HepG2 (cell line): ENCODE results near the gene RRBP1. TPM values are rescaled to one million over a fixed set of nuclear protein-coding genes. Genes with fewer than 3 reads are reported as not detected.
A peak's percentile ranks its signal among the peaks of the same experiment; 100 is the strongest.

ENCODE experiments used
- ATAC-seq: fragments of 200-7000 bp; cut with Tn5 transposase; 3 replicates; pipeline ENCODE4 v1.9.1; 2020; ENCODE audit warnings: mild to moderate bottlenecking, moderate library complexity
- BruUV-seq: library from RNA; stranded (reverse); fragments of 400-500 nt; replicated peaks from 2 replicates; lab custom pipeline; 2021; lab: Mats Ljungman, UMichigan
- CTCF ChIA-PET: fragments of 300-600 bp; formaldehyde crosslinking; extraction: SDS; loops from one replicate; lab custom pipeline; 2021; ENCODE audit warnings: low total read pairs, inconsistent platforms, low intra/inter-chr PET ratio; lab: Yijun Ruan, JAX
- POLR2A ChIA-PET: fragments of 350-600 bp; sonication (Branson Sonifier 250); formaldehyde crosslinking; loops from one replicate; lab custom pipeline; 2020; ENCODE audit warnings: antibody characterized with exemption, inconsistent platforms; lab: Yijun Ruan, JAX
- DNase-seq: peaks from one replicate; pipeline ENCODE4 v3.0.0-alpha.2; 2015; ENCODE audit warnings: low spot score
- FAIRE-seq: peaks from 3 replicates; lab custom pipeline; 2011; peaks lifted over from hg19 to GRCh38; lab: Jason Lieb, UNC
- H2AFZ ChIP-seq: one replicate; pipeline ENCODE4 v1.6.1; 2011; ENCODE audit warnings: low read length, inconsistent platforms
- H3K27ac ChIP-seq: fragments of 300-600 bp; 3 replicates; pipeline ENCODE4 v1.8.0; 2011; ENCODE audit warnings: mixed run types, mild to moderate bottlenecking, mixed read lengths, low read length, inconsistent platforms; ENCODE audit not compliant: insufficient read depth; ENCODE audit errors: extremely low read length
- H3K27me3 ChIP-seq, 2 experiments: fragments of 200-600 bp in 1 of 2; 2 replicates in 1 of 2; 3 replicates in 1 of 2; pipeline versions ENCODE4 v1.6.0 to v1.8.0; 2011; ENCODE audit warnings: low read length in 2 of 2, mild to moderate bottlenecking in 2 of 2, moderate library complexity in 2 of 2, inconsistent platforms in 1 of 2; ENCODE audit not compliant: insufficient read depth in 2 of 2, control insufficient read depth in 1 of 2
- H3K36me3 ChIP-seq, 2 experiments: fragments of 200-600 bp in 1 of 2; replicated peaks in 1 of 2; 2 replicates in 1 of 2; 3 replicates in 1 of 2; pipeline versions ENCODE4 v1.5.1 to v1.8.0; 2011; ENCODE audit warnings: low read length in 2 of 2, inconsistent platforms in 1 of 2; ENCODE audit not compliant: insufficient read depth in 2 of 2, control insufficient read depth in 1 of 2
- H3K4me1 ChIP-seq: 2 replicates; pipeline ENCODE4 v1.5.1; 2012; ENCODE audit warnings: low read length, inconsistent platforms; ENCODE audit not compliant: insufficient read depth
- H3K4me2 ChIP-seq: 2 replicates; pipeline ENCODE4 v1.6.0; 2011; ENCODE audit warnings: low read depth, low read length, inconsistent platforms
- H3K4me3 ChIP-seq, 3 experiments: fragments of 200-600 bp in 1 of 3; sonication (generic), shearing (Covaris generic) in 1 of 3; replicated peaks in 1 of 3; 2 replicates each; pipeline ENCODE4 v1.5.1; 2011 to 2016; ENCODE audit warnings: low read length in 3 of 3, inconsistent platforms in 2 of 3, low read depth in 2 of 3, mild to moderate bottlenecking in 2 of 3, control low read depth in 1 of 3, mixed read lengths in 1 of 3; ENCODE audit not compliant: insufficient read depth in 1 of 3
- H3K79me2 ChIP-seq: one replicate; pipeline ENCODE4 v1.6.1; 2011; ENCODE audit warnings: low read length, inconsistent platforms; ENCODE audit not compliant: insufficient read depth
- H3K9ac ChIP-seq: 2 replicates; pipeline ENCODE4 v1.6.0; 2011; ENCODE audit warnings: mild to moderate bottlenecking, low read depth, low read length, inconsistent platforms; ENCODE audit not compliant: insufficient read depth
- H3K9me3 ChIP-seq: 2 replicates; pipeline ENCODE4 v1.5.1; 2012; ENCODE audit warnings: mild to moderate bottlenecking, low read length
- H4K20me1 ChIP-seq: 2 replicates; pipeline ENCODE4 v1.6.0; 2011; ENCODE audit warnings: inconsistent platforms, mild to moderate bottlenecking, low read length, moderate library complexity; ENCODE audit not compliant: insufficient read depth
- ARHGAP35 ChIP-seq: sonication (generic); formaldehyde crosslinking; IDR thresholded peaks from 2 replicates; pipeline ENCODE4 v1.9.0; 2022; ENCODE audit warnings: mild to moderate bottlenecking, inconsistent platforms, moderate library complexity, missing genetic modification reagents, borderline replicate concordance
- DPF2 ChIP-seq: sonication (generic); formaldehyde crosslinking; IDR thresholded peaks from 2 replicates; pipeline ENCODE4 v1.4.0; 2020; ENCODE audit warnings: mild to moderate bottlenecking, low read depth, missing genetic modification reagents, borderline replicate concordance
- FOXM1 ChIP-seq: sonication (generic); formaldehyde crosslinking; IDR thresholded peaks from 2 replicates; pipeline ENCODE4 v1.5.0; 2020; ENCODE audit warnings: missing genetic modification reagents
- ISL2 ChIP-seq: sonication (generic); formaldehyde crosslinking; IDR thresholded peaks from 2 replicates; pipeline ENCODE4 v1.5.0; 2020; ENCODE audit warnings: missing genetic modification reagents
- KMT2A ChIP-seq: sonication (generic); formaldehyde crosslinking; IDR thresholded peaks from 2 replicates; pipeline ENCODE4 v1.4.0; 2020; ENCODE audit warnings: missing genetic modification reagents
- MAFG ChIP-seq: sonication (generic); formaldehyde crosslinking; IDR thresholded peaks from 2 replicates; pipeline ENCODE4 v1.5.1; 2020; ENCODE audit warnings: mild to moderate bottlenecking, missing genetic modification reagents
- MATR3 ChIP-seq: sonication (generic); formaldehyde crosslinking; IDR thresholded peaks from 2 replicates; pipeline ENCODE4 v1.4.0; 2020; ENCODE audit warnings: missing genetic modification reagents
- MBD4 ChIP-seq: IDR thresholded peaks from 2 replicates; pipeline ENCODE4 v1.6.1; 2012; ENCODE audit warnings: low read length, inconsistent platforms, borderline replicate concordance
- NR1H2 ChIP-seq: sonication (generic); formaldehyde crosslinking; IDR thresholded peaks from 2 replicates; pipeline ENCODE4 v1.8.1; 2022; ENCODE audit warnings: low read depth, missing genetic modification reagents, borderline replicate concordance
- NR2F6 ChIP-seq, 2 experiments: IDR thresholded peaks; 2 replicates each; pipeline ENCODE4 v1.6.1; 2016; ENCODE audit warnings: antibody characterized with exemption in 1 of 2, mild to moderate bottlenecking in 1 of 2
- RBM22 ChIP-seq: fragments of 200-400 bp; formaldehyde crosslinking; optimal IDR thresholded peaks from 2 replicates; pipeline ENCODE3; 2017; ENCODE audit warnings: mild to moderate bottlenecking, low read length, moderate library complexity
- SAP130 ChIP-seq: IDR thresholded peaks from 2 replicates; pipeline ENCODE4 v1.6.1; 2016; ENCODE audit warnings: low read depth
- SRSF4 ChIP-seq: fragments of 200-400 bp; formaldehyde crosslinking; IDR thresholded peaks from one replicate; pipeline ENCODE4 v1.6.1; 2018; ENCODE audit warnings: mild to moderate bottlenecking, low read depth, low read length, moderate library complexity; ENCODE audit not compliant: poor library complexity, severe bottlenecking
- ZBTB42 ChIP-seq: sonication (generic); formaldehyde crosslinking; IDR thresholded peaks from 2 replicates; pipeline ENCODE4 v1.5.0; 2020; ENCODE audit warnings: mild to moderate bottlenecking, missing genetic modification reagents
- ZFP82 ChIP-seq: sonication (generic); formaldehyde crosslinking; IDR thresholded peaks from 2 replicates; pipeline ENCODE4 v1.5.1; 2020; ENCODE audit warnings: mild to moderate bottlenecking, missing genetic modification reagents, borderline replicate concordance
- ZFP90 ChIP-seq: sonication (generic); formaldehyde crosslinking; IDR thresholded peaks from 2 replicates; pipeline ENCODE4 v1.8.0; 2022; ENCODE audit warnings: missing genetic modification reagents, mild to moderate bottlenecking, inconsistent platforms, borderline replicate concordance
- ZNF20 ChIP-seq: sonication (generic); formaldehyde crosslinking; IDR thresholded peaks from 2 replicates; pipeline ENCODE4 v1.4.0; 2020; ENCODE audit warnings: mild to moderate bottlenecking, moderate library complexity, missing genetic modification reagents
- ZNF569 ChIP-seq: sonication (generic); formaldehyde crosslinking; IDR thresholded peaks from 2 replicates; pipeline ENCODE4 v1.5.0; 2020; ENCODE audit warnings: mild to moderate bottlenecking, missing genetic modification reagents, moderate library complexity, borderline replicate concordance
- ZNF644 ChIP-seq: IDR thresholded peaks from 2 replicates; pipeline ENCODE4 v1.6.1; 2016; ENCODE audit warnings: low read depth
- WGBS: methylation state at CpG from one replicate; pipeline ENCODE4 v1.1.6; 2017; ENCODE audit warnings: low lambda C conversion rate; 5-methylcytosine and 5-hydroxymethylcytosine counted together
- in situ Hi-C: cut with HindIII; loops from 2 replicates; pipeline ENCODE4 v1.10.0; 2017; ENCODE audit warnings: low pct_unique_long_range_greater_than_20kb; ENCODE audit not compliant: extremely low pct_ligation_motif_present
- intact Hi-C: fragments of 100-400 bp; cut with micrococcal nuclease; formaldehyde crosslinking; loops from one replicate; pipeline ENCODE4 v1.10.0; 2022; ENCODE audit not compliant: unreplicated experiment
- polyA plus RNA-seq, 8 experiments: library from polyadenylated mRNA; depleted of rRNA in 3 of 8; stranded (reverse) in 7 of 8; unstranded in 1 of 8; fragments of >200 nt; fragmentation: Illumina TruSeq in 4 of 8; extraction: Trizol in 4 of 8; gene quantifications; 2 replicates each; pipeline versions ENCODE4 v1.2.1 to v1.2.3, GENCODE V29; 2011 to 2016; ENCODE audit warnings: low read depth in 4 of 8, missing spikeins in 1 of 8, mixed read lengths in 1 of 8; ENCODE audit not compliant: insufficient read depth in 1 of 8
- total RNA-seq, 5 experiments: library from RNA; depleted of rRNA; stranded (reverse); fragments of >200 nt; fragmentation: Illumina TruSeq; extraction: Trizol; gene quantifications; 2 replicates each; pipeline ENCODE4 v1.2.3, GENCODE V29; 2016; ENCODE audit warnings: low read depth in 1 of 5
- TF ChIP-seq, protein P1 (sequence below): sonication (generic); formaldehyde crosslinking; IDR thresholded peaks from 2 replicates; pipeline ENCODE4 v1.9.0; 2021; ENCODE audit warnings: missing genetic modification reagents, borderline replicate concordance
- TF ChIP-seq, protein P2 (sequence below): sonication (generic); formaldehyde crosslinking; IDR thresholded peaks from 2 replicates; pipeline ENCODE4 v1.4.0; 2020; ENCODE audit warnings: mild to moderate bottlenecking, missing genetic modification reagents
- TF ChIP-seq, protein P3 (sequence below): sonication (generic); formaldehyde crosslinking; conservative IDR thresholded peaks from 2 replicates; pipeline ENCODE4 v1.8.0; 2022; ENCODE audit warnings: low read depth, missing genetic modification reagents
- TF ChIP-seq, protein P4 (sequence below): sonication (generic); formaldehyde crosslinking; IDR thresholded peaks from 2 replicates; pipeline ENCODE4 v1.5.0; 2020; ENCODE audit warnings: missing genetic modification reagents, mild to moderate bottlenecking, borderline replicate concordance

The RRBP1 gene
- total and polyA plus RNA-seq, 2 of the 13 experiments (the other 11 are each of a cell fraction or from before 2014, with no cell fraction given), result 150 to 222 TPM

DNA sequence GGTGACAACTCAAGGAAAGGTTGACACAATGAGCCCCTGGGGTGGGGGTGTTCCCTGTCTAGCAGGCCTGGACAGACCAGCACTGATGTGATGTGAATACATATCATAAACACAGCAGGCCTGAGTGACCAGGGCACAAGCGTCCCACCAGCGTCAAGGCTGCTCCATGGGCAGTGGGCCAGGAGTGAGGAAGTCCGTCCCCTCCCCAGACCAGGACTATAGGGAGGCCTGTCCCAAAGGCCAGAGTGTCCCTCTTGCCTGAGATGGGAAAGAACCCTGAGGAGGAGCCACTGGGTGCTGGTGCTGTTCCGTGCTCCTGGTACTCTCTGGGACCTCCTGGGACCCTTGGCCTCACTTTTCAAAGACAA, 44.6 kb downstream of the RRBP1 start:
- no peak for DNase-seq
- Histone ChIP-seq H3K4me1 (peaks cover 3% of the 10 kb centered on the region), H2AFZ (no peak overlapping the region), H3K4me2 (no peak overlapping the region), H3K36me3 (peaks cover 90 to 98% of the 10 kb centered on the region in 2 experiments), H3K9ac (no peak overlapping the region), H3K27ac (no peak overlapping the region), H3K27me3 (no peaks in the 10 kb centered on the region), H3K4me3 (no peak overlapping the region), H4K20me1 (peaks cover 45% of the 10 kb centered on the region; the same call in 1 of the 2 replicates), H3K79me2 (peaks cover 15% of the 10 kb centered on the region), H3K9me3 (no peaks in the 10 kb centered on the region)
- no peak; the same call in 2 of the 3 replicates for ATAC-seq
- FAIRE-seq, result no peak
- 75% methylated on average over 4 of the region's 4 CpGs for WGBS
- intact Hi-C loops (no loop called here), in situ Hi-C loops (no loop called here)
- ChIA-PET POLR2A (no interaction called here), CTCF (no interaction called here)
- BruUV-seq, result no TSS peak
- TF ChIP-seq, protein P1, sequence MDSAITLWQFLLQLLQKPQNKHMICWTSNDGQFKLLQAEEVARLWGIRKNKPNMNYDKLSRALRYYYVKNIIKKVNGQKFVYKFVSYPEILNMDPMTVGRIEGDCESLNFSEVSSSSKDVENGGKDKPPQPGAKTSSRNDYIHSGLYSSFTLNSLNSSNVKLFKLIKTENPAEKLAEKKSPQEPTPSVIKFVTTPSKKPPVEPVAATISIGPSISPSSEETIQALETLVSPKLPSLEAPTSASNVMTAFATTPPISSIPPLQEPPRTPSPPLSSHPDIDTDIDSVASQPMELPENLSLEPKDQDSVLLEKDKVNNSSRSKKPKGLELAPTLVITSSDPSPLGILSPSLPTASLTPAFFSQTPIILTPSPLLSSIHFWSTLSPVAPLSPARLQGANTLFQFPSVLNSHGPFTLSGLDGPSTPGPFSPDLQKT (CRISPR knock-in tag), result no peak
- no peak for TF ChIP-seq NR2F6 (IDR thresholded peaks at IDR 0.05)
- TF ChIP-seq NR2F6 (CRISPR knock-in tag; IDR thresholded peaks at IDR 0.05), result no peak
- TF ChIP-seq RBM22, result peak; percentile 20
- TF ChIP-seq MBD4, result no peak
- TF ChIP-seq ZFP82, result no peak
- TF ChIP-seq, protein P2, sequence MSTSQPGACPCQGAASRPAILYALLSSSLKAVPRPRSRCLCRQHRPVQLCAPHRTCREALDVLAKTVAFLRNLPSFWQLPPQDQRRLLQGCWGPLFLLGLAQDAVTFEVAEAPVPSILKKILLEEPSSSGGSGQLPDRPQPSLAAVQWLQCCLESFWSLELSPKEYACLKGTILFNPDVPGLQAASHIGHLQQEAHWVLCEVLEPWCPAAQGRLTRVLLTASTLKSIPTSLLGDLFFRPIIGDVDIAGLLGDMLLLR, result 0 out of 2 replicates have a peak, but pooled peaks have one; percentile 15
- TF ChIP-seq MATR3 (CRISPR knock-in tag), result no peak
- TF ChIP-seq ZBTB42 (CRISPR knock-in tag), result no peak
- TF ChIP-seq, protein P3, sequence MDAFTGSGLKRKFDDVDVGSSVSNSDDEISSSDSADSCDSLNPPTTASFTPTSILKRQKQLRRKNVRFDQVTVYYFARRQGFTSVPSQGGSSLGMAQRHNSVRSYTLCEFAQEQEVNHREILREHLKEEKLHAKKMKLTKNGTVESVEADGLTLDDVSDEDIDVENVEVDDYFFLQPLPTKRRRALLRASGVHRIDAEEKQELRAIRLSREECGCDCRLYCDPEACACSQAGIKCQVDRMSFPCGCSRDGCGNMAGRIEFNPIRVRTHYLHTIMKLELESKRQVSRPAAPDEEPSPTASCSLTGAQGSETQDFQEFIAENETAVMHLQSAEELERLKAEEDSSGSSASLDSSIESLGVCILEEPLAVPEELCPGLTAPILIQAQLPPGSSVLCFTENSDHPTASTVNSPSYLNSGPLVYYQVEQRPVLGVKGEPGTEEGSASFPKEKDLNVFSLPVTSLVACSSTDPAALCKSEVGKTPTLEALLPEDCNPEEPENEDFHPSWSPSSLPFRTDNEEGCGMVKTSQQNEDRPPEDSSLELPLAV, result no peak
- no peak for TF ChIP-seq DPF2 (CRISPR knock-in tag)
- TF ChIP-seq ISL2 (CRISPR knock-in tag), result no peak
- TF ChIP-seq KMT2A (CRISPR knock-in tag), result no peak
- no peak for TF ChIP-seq SRSF4
- TF ChIP-seq, protein P4, sequence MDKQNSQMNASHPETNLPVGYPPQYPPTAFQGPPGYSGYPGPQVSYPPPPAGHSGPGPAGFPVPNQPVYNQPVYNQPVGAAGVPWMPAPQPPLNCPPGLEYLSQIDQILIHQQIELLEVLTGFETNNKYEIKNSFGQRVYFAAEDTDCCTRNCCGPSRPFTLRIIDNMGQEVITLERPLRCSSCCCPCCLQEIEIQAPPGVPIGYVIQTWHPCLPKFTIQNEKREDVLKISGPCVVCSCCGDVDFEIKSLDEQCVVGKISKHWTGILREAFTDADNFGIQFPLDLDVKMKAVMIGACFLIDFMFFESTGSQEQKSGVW, result no peak
- no peak for TF ChIP-seq NR1H2 (CRISPR knock-in tag)
- TF ChIP-seq ZFP90 (CRISPR knock-in tag), result no peak
- TF ChIP-seq ZNF20 (CRISPR knock-in tag), result no peak
- no peak for TF ChIP-seq ZNF569 (CRISPR knock-in tag)
- no peak for TF ChIP-seq MAFG (CRISPR knock-in tag)
- TF ChIP-seq ARHGAP35, result no peak
- TF ChIP-seq ZNF644 (CRISPR knock-in tag), result no peak
- TF ChIP-seq SAP130 (CRISPR knock-in tag), result no peak
- TF ChIP-seq FOXM1 (CRISPR knock-in tag), result no peak
